OCI-LY1 (cell line): Measurements from ENCODE around the gene ABLIM3.

ENCODE experiments used
- H2AFZ ChIP-seq: fragments of 200-600 bp; sonication (generic), shearing (Covaris generic); 2 replicates; pipeline ENCODE4 v1.6.0; 2014; ENCODE audit warnings: antibody characterized with exemption, mild to moderate bottlenecking, low read length
- H3F3A ChIP-seq: fragments of 200-600 bp; sonication (generic), shearing (Covaris generic); 2 replicates; pipeline ENCODE4 v1.6.0; 2014; ENCODE audit warnings: mild to moderate bottlenecking, antibody characterized with exemption, low read length, moderate library complexity; ENCODE audit not compliant: insufficient read depth
- H3K27ac ChIP-seq: fragments of 200-600 bp; sonication (generic); 2 replicates; pipeline ENCODE4 v1.5.1; 2014; ENCODE audit warnings: low read length, mixed run types, mild to moderate bottlenecking, low read depth; ENCODE audit not compliant: poor library complexity, severe bottlenecking
- H3K27me3 ChIP-seq: fragments of 200-600 bp; sonication (generic); 2 replicates; pipeline ENCODE4 v1.6.0; 2014; ENCODE audit warnings: antibody characterized with exemption, mild to moderate bottlenecking, low read length, moderate library complexity; ENCODE audit not compliant: insufficient read depth
- H3K36me3 ChIP-seq: fragments of 200-600 bp; sonication (generic); 2 replicates; pipeline ENCODE4 v1.6.1; 2014; ENCODE audit warnings: mild to moderate bottlenecking, antibody characterized with exemption, low read length, moderate library complexity, mixed read lengths; ENCODE audit not compliant: insufficient read depth
- H3K4me1 ChIP-seq: fragments of 200-600 bp; sonication (generic); 2 replicates; pipeline ENCODE4 v1.5.1; 2014; ENCODE audit warnings: mild to moderate bottlenecking, low read length, moderate library complexity; ENCODE audit not compliant: insufficient read depth, severe bottlenecking
- H3K4me2 ChIP-seq: fragments of 200-600 bp; sonication (generic), shearing (Covaris generic); 2 replicates; pipeline ENCODE4 v1.6.1; 2014; ENCODE audit warnings: low read length
- H3K4me3 ChIP-seq: fragments of 200-600 bp; sonication (generic); 2 replicates; pipeline ENCODE4 v1.5.1; 2014; ENCODE audit warnings: low read length, low read depth, mild to moderate bottlenecking, mixed read lengths; ENCODE audit not compliant: poor library complexity, severe bottlenecking
- H3K79me2 ChIP-seq: fragments of 200-600 bp; shearing (Covaris generic); 2 replicates; pipeline ENCODE4 v1.6.1; 2016; ENCODE audit warnings: mixed run types, low read length, mixed read lengths; ENCODE audit not compliant: insufficient read depth
- H3K9ac ChIP-seq: fragments of 200-600 bp; sonication (generic), shearing (Covaris generic); 2 replicates; pipeline ENCODE4 v1.6.1; 2014; ENCODE audit warnings: mild to moderate bottlenecking, low read length, mixed read lengths
- H3K9me2 ChIP-seq: fragments of 200-600 bp; sonication (generic), shearing (Covaris generic); 2 replicates; pipeline ENCODE4 v1.6.1; 2014; ENCODE audit warnings: low read depth, mild to moderate bottlenecking, low read length, mixed read lengths
- H3K9me3 ChIP-seq: fragments of 200-600 bp; shearing (Covaris generic); 2 replicates; pipeline ENCODE4 v1.6.1; 2014; ENCODE audit warnings: low read length, mixed read lengths
- H4K20me1 ChIP-seq: fragments of 200-600 bp; sonication (generic), shearing (Covaris generic); 2 replicates; pipeline ENCODE4 v1.6.0; 2016; ENCODE audit warnings: mild to moderate bottlenecking, low read length; ENCODE audit not compliant: insufficient read depth
- EZH2 ChIP-seq: fragments of 200-600 bp; sonication (generic), shearing (Covaris generic); IDR thresholded peaks from 2 replicates; pipeline ENCODE4 v1.8.0; 2017; ENCODE audit warnings: borderline replicate concordance, mixed run types, mild to moderate bottlenecking, antibody characterized with exemption, low read length, moderate library complexity, mixed read lengths
- TF ChIP-seq, protein P1 (sequence below): fragments of 200-600 bp; sonication (generic), shearing (Covaris generic); IDR thresholded peaks from 2 replicates; pipeline ENCODE4 v1.5.1; 2017; ENCODE audit warnings: mild to moderate bottlenecking, antibody characterized with exemption, low read length, moderate library complexity, mixed read lengths

The ABLIM3 gene

DNA sequence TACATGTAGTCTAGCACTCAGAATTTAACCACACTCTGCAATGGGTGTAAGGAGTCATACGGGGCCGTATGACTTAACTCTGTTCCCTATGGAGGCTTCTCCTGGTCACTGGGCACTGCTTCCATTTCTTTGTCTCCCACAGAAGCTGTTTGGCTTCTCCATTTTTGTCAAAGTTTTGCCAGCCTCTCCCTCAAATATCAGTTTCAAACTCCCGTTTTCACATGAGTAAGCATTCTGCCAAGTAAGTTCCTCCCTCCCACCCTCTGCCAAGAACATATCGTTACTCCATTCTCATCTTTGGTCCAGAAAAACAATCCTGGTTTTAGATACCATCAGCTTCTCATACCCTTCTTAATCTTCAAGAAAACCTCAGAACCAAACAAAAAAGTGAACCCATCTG, 136.5 kb downstream of the ABLIM3 start:
- Histone ChIP-seq H3K27me3 (0 out of 2 replicates have a peak, but pooled peaks cover 2% of the 10 kb centered on the region), H2AFZ (no peak overlapping the region), H3K4me3 (no peak overlapping the region), H3K4me2 (no peak overlapping the region), H4K20me1 (no peaks in the 10 kb centered on the region), H3K9me3 (no peaks in the 10 kb centered on the region), H3F3A (no peaks in the 10 kb centered on the region), H3K79me2 (no peaks in the 10 kb centered on the region), H3K4me1 (no peaks in the 10 kb centered on the region), H3K9ac (no peak overlapping the region), H3K9me2 (no peaks in the 10 kb centered on the region), H3K27ac (no peak overlapping the region), H3K36me3 (no peaks in the 10 kb centered on the region)
- TF ChIP-seq, protein P1, sequence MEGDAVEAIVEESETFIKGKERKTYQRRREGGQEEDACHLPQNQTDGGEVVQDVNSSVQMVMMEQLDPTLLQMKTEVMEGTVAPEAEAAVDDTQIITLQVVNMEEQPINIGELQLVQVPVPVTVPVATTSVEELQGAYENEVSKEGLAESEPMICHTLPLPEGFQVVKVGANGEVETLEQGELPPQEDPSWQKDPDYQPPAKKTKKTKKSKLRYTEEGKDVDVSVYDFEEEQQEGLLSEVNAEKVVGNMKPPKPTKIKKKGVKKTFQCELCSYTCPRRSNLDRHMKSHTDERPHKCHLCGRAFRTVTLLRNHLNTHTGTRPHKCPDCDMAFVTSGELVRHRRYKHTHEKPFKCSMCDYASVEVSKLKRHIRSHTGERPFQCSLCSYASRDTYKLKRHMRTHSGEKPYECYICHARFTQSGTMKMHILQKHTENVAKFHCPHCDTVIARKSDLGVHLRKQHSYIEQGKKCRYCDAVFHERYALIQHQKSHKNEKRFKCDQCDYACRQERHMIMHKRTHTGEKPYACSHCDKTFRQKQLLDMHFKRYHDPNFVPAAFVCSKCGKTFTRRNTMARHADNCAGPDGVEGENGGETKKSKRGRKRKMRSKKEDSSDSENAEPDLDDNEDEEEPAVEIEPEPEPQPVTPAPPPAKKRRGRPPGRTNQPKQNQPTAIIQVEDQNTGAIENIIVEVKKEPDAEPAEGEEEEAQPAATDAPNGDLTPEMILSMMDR = no peak
- no peak for TF ChIP-seq EZH2

DNA sequence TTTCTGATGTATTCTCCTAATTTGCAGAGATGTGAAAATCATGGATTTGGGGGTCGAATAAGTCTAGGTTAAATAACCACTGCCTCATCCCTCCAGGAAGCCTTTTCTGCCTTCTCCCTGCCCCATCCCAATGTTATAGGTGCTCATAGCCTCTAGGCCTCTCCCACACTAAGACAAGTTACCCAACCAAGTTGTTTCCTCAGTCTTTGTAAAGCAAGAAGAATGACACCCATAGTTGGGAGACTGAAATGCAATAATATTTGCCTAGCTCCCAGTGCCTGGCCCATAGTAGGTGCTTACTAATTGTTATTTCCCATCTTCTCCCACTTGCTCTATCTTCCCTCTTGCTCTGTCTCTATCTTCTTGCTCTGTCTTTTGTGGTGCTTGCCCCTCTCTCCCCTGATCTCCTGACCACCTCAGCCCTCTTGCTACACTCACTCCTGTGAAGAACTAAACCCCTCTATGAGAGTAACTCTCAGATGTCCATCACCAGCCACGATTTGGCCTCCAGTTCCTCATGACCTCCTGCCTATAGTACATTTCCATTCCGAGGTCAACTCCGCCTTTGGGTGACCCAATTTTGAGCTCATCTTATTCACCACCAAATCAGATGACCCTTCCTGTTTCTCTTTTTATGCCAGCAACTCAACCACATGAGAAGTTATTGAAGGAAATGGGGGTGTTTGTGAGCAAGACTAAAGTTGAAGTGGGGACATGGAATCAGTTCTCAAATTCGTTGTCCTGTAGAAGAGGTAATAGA, 137.3 kb downstream of the ABLIM3 start:
- Histone ChIP-seq H3K4me3 (no peak overlapping the region), H3K36me3 (no peaks in the 10 kb centered on the region), H3F3A (no peaks in the 10 kb centered on the region), H3K9me3 (no peaks in the 10 kb centered on the region), H3K4me2 (no peak overlapping the region), H3K9me2 (no peaks in the 10 kb centered on the region), H3K9ac (no peak overlapping the region), H3K27ac (no peak overlapping the region), H4K20me1 (no peaks in the 10 kb centered on the region), H3K27me3 (0 out of 2 replicates have a peak, but pooled peaks cover 4% of the 10 kb centered on the region), H3K4me1 (no peaks in the 10 kb centered on the region), H3K79me2 (no peaks in the 10 kb centered on the region), H2AFZ (no peak overlapping the region)
- TF ChIP-seq EZH2 = no peak
- TF ChIP-seq, protein P1 = no peak

- Histone ChIP-seq H4K20me1 (no peaks in the 10 kb centered on the region), H3K79me2 (no peaks in the 10 kb centered on the region), H3K9me2 (no peaks in the 10 kb centered on the region), H2AFZ (no peak overlapping the region), H3K4me3 (no peak overlapping the region), H3F3A (no peaks in the 10 kb centered on the region), H3K4me1 (no peaks in the 10 kb centered on the region), H3K9me3 (no peaks in the 10 kb centered on the region), H3K27ac (no peak overlapping the region), H3K36me3 (no peaks in the 10 kb centered on the region), H3K4me2 (no peak overlapping the region), H3K27me3 (0 out of 2 replicates have a peak, but pooled peaks cover 4% of the 10 kb centered on the region), H3K9ac (no peak overlapping the region)
- TF ChIP-seq EZH2 = no peak
- TF ChIP-seq, protein P1 = no peak
Observed at GRCh38 chr5:149279661-149280060, 138.4 kb downstream of the ABLIM3 start.
